Measurements from ENCODE around the gene NHLRC4. TPM values are rescaled to one million over a fixed set of nuclear protein-coding genes. Genes with fewer than 3 reads are reported as not detected.

The NHLRC4 gene
- total and polyA plus RNA-seq, 2 of the 4 experiments (the other 2 are of a cell fraction), result 0.72 to 0.84 TPM

DNA sequence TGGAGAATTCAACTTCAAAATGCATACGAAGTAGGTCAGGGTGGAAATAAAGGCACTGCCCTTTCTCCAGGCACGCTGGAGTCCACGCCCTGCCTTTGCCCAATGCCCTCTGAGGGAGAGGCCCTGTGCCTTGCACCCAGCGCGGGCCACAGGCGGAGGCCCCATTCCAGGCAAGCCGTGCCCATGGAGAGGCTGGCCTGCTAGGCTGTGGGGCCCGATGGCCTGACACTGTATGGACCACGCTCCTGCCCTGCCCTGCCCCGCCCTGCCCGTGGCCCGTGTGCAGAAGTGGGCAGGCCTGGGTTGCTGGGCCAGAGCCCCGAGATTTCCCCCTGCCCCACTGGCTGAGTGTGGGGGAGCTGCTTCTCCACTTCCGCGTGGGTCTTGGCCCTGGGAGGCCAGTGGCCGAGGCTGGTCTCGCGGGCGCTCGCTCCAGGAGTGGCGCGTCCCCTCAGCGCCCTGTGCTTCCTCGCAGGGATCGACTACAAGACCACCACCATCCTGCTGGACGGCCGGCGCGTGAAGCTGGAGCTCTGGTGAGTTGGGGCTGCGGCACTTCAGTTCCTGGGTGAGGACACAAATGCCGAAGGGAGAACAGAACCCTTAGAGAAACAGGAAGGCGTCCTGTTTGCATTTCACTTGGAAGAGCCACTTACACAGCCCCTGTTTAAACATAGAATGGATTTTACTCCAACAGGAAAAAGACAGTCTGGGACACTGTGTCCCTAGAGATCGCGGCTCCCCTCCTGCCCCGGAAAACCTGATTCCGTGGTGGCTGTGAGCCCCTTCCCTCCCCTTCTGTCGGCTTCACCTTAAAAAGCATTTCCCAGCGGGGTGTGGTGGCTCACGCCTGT is 50.2 kb downstream of the NHLRC4 start:
- Histone ChIP-seq H2BK5ac (ENCODE audit: low read depth, low read length, poor library complexity, severe bottlenecking) (no peak overlapping the region), H2AK9ac (replicated peaks; ENCODE audit: low read depth, low read length, poor library complexity) (no peak overlapping the region), H3K9me1 (ENCODE audit: insufficient read depth, low read length) (peaks cover 3% of the 10 kb centered on the region; the same call in 1 of the 2 replicates), H4K91ac (ENCODE audit: insufficient read depth, low read depth, low read length) (no peak overlapping the region), H2AFZ (replicated peaks; ENCODE audit: low read length, poor library complexity) (peak overlapping the region; percentile 48), H3K56ac (ENCODE audit: extremely low read depth, insufficient read depth, low read length) (no peak overlapping the region), H4K5ac (ENCODE audit: low read depth, low read length) (no peak overlapping the region), H3K14ac (replicated peaks; ENCODE audit: low read depth, low read length) (no peak overlapping the region), H2BK120ac (ENCODE audit: low read depth, low read length) (no peak overlapping the region), H2BK20ac (ENCODE audit: low read depth, low read length) (no peak overlapping the region), H2BK15ac (ENCODE audit: low read depth, low read length) (no peak overlapping the region), H3K79me1 (ENCODE audit: low read depth in 1 of 2, low read length in 2 of 2) (peaks cover 9 to 35% of the 10 kb centered on the region in 2 experiments; a peak in 3 of 4 replicates), H3K23ac (ENCODE audit: low read depth, low read length) (no peak overlapping the region), H3K4ac (ENCODE audit: low read depth, low read length) (no peak overlapping the region), H3K18ac (ENCODE audit: low read depth, low read length) (no peak overlapping the region), H4K8ac (ENCODE audit: low read depth in 2 of 2, low read length in 2 of 2) (no peak overlapping the region), H3K4me1 (ENCODE audit: control insufficient read depth, insufficient read depth, low read length) (peaks cover 3% of the 10 kb centered on the region; the same call in 1 of the 2 replicates), H3K9me3 (ENCODE audit: control insufficient read depth, insufficient read depth, low read length) (no peaks in the 10 kb centered on the region), H3K27ac (ENCODE audit: insufficient read depth, low read length) (no peak overlapping the region), H3K4me3 (ENCODE audit: insufficient read depth, low read depth, low read length) (no peak overlapping the region), H4K20me1 (ENCODE audit: insufficient read depth, low read length) (peaks cover 20% of the 10 kb centered on the region), H3K9ac (ENCODE audit: low read depth, low read length) (no peak overlapping the region), H3K27me3 (ENCODE audit: control insufficient read depth, insufficient read depth, low read length) (no peaks in the 10 kb centered on the region), H3K36me3 (ENCODE audit: control insufficient read depth, insufficient read depth, low read length) (peaks cover 5% of the 10 kb centered on the region; the same call in 1 of the 2 replicates), H3K4me2 (ENCODE audit: low read depth, low read length) (no peak overlapping the region), H2AK5ac (ENCODE audit: low read depth, low read length) (no peak overlapping the region)
- intact Hi-C loops (cut with micrococcal nuclease), result no loop called here
- DNase-seq (no peak), ATAC-seq (ENCODE audit: low read depth) (no peak)
- ChIA-PET POLR2A (ENCODE audit: unreplicated experiment) (no interaction called here), CTCF (no interaction called here)
- in situ Hi-C loops (cut with MboI; ENCODE audit: low sequenced_read_pairs), result no loop called here
- dilution Hi-C loops (cut with HindIII; ENCODE audit: low sequenced_read_pairs, unreplicated experiment), result no loop called here
- 92% methylated on average over 15 of the region's 39 CpGs; no CpG with 5 or more reads in 1 of the 2 experiments for WGBS, 2 experiments (ENCODE audit: extremely low coverage in 2 of 2, insufficient read length in 1 of 2)
- no TSS peak for BruUV-seq (replicated peaks)
- TF ChIP-seq RCOR1 (IDR thresholded peaks at IDR 0.05; ENCODE audit: insufficient replicate concordance, low read length) (no peak), BHLHE40 (IDR thresholded peaks at IDR 0.05; ENCODE audit: low read depth, low read length) (no peak), CEBPB (IDR thresholded peaks at IDR 0.05; ENCODE audit: low read depth, low read length) (no peak), FOS (IDR thresholded peaks at IDR 0.05; ENCODE audit: low read depth, low read length) (no peak), POLR2A (IDR thresholded peaks at IDR 0.05; ENCODE audit: low read depth, low read length) (no peak), NFE2L2 (IDR thresholded peaks at IDR 0.05; ENCODE audit: low read depth, low read length) (no peak), RFX5 (IDR thresholded peaks at IDR 0.05; ENCODE audit: low read depth, low read length) (no peak), MAFK (IDR thresholded peaks at IDR 0.05; ENCODE audit: low read depth, low read length) (no peak), MAZ (IDR thresholded peaks at IDR 0.05; ENCODE audit: borderline replicate concordance, low read depth, low read length) (no peak), SMC3 (IDR thresholded peaks at IDR 0.05; ENCODE audit: low read depth, low read length) (no peak), CHD1 (IDR thresholded peaks at IDR 0.05; ENCODE audit: low read depth, low read length) (no peak), MXI1 (IDR thresholded peaks at IDR 0.05; ENCODE audit: borderline replicate concordance, low read depth, low read length) (no peak), RAD21 (IDR thresholded peaks at IDR 0.05; ENCODE audit: low read length) (no peak)
- TF ChIP-seq, protein P1, sequence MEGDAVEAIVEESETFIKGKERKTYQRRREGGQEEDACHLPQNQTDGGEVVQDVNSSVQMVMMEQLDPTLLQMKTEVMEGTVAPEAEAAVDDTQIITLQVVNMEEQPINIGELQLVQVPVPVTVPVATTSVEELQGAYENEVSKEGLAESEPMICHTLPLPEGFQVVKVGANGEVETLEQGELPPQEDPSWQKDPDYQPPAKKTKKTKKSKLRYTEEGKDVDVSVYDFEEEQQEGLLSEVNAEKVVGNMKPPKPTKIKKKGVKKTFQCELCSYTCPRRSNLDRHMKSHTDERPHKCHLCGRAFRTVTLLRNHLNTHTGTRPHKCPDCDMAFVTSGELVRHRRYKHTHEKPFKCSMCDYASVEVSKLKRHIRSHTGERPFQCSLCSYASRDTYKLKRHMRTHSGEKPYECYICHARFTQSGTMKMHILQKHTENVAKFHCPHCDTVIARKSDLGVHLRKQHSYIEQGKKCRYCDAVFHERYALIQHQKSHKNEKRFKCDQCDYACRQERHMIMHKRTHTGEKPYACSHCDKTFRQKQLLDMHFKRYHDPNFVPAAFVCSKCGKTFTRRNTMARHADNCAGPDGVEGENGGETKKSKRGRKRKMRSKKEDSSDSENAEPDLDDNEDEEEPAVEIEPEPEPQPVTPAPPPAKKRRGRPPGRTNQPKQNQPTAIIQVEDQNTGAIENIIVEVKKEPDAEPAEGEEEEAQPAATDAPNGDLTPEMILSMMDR (conservative IDR thresholded peaks at IDR 0.05; ENCODE audit: low read depth, low read length), result no peak
- TF ChIP-seq, protein P2, sequence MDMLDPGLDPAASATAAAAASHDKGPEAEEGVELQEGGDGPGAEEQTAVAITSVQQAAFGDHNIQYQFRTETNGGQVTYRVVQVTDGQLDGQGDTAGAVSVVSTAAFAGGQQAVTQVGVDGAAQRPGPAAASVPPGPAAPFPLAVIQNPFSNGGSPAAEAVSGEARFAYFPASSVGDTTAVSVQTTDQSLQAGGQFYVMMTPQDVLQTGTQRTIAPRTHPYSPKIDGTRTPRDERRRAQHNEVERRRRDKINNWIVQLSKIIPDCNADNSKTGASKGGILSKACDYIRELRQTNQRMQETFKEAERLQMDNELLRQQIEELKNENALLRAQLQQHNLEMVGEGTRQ (IDR thresholded peaks at IDR 0.05; ENCODE audit: low read depth, low read length), result no peak
